IPS-15b (cell line): ENCODE measurements around the gene FAM193A.
"Not testable (repeated sequence)": the region's sequence is repeated elsewhere in the genome, so short reads cannot be mapped to it uniquely, and the experiment has no call there.

Experiments
- H3K27me3 ChIP-seq: one replicate; pipeline ENCODE4 v1.6.1; 2013; ENCODE audit warnings: low read length; ENCODE audit not compliant: control insufficient read depth, insufficient read depth
- H3K36me3 ChIP-seq: one replicate; pipeline ENCODE4 v1.6.1; 2013; ENCODE audit warnings: low read length; ENCODE audit not compliant: control insufficient read depth, insufficient read depth
- H3K4me1 ChIP-seq: one replicate; pipeline ENCODE4 v1.6.1; 2013; ENCODE audit warnings: mild to moderate bottlenecking, low read length; ENCODE audit not compliant: control insufficient read depth, insufficient read depth
- H3K4me3 ChIP-seq: one replicate; pipeline ENCODE4 v1.5.1; 2013; ENCODE audit warnings: low read depth, low read length
- H3K9ac ChIP-seq: one replicate; pipeline ENCODE4 v1.6.1; 2013; ENCODE audit warnings: low read depth, mild to moderate bottlenecking, low read length
- H3K9me3 ChIP-seq: one replicate; pipeline ENCODE4 v1.6.1; 2013; ENCODE audit warnings: mild to moderate bottlenecking, low read length; ENCODE audit not compliant: control insufficient read depth, insufficient read depth

Gene FAM193A

GRCh38 chr4:2600878-2601277, 64.4 kb downstream of the FAM193A start:
- Histone ChIP-seq H3K27me3 (no peaks in the 10 kb centered on the region), H3K9ac (no peak overlapping the region), H3K9me3 (no peaks in the 10 kb centered on the region), H3K36me3 (peaks cover 5% of the 10 kb centered on the region), H3K4me1 (peaks cover 19% of the 10 kb centered on the region), H3K4me3 (no peak overlapping the region)

- no peaks in the 10 kb centered on the region for H3K9me3 ChIP-seq
- no peak overlapping the region for H3K4me3 ChIP-seq
- H3K4me1 ChIP-seq, result no peaks in the 10 kb centered on the region
- no peak overlapping the region for H3K9ac ChIP-seq
- no peaks in the 10 kb centered on the region for H3K36me3 ChIP-seq
- no peaks in the 10 kb centered on the region for H3K27me3 ChIP-seq
Observed at GRCh38 chr4:2604614-2605013, 68.2 kb downstream of the FAM193A start.

- no peaks in the 10 kb centered on the region for H3K4me1 ChIP-seq
- no peaks in the 10 kb centered on the region for H3K36me3 ChIP-seq
- H3K9ac ChIP-seq, result no peak overlapping the region
- H3K4me3 ChIP-seq, result no peak overlapping the region
- H3K9me3 ChIP-seq, result no peaks in the 10 kb centered on the region
- H3K27me3 ChIP-seq, result no peaks in the 10 kb centered on the region
Observed at GRCh38 chr4:2606960-2607506, 70.6 kb downstream of the FAM193A start.

GRCh38 chr4:2607822-2608221, 71.4 kb downstream of the FAM193A start:
- Histone ChIP-seq H3K4me1 (no peaks in the 10 kb centered on the region), H3K9ac (no peak overlapping the region), H3K9me3 (no peaks in the 10 kb centered on the region), H3K27me3 (no peaks in the 10 kb centered on the region), H3K4me3 (no peak overlapping the region), H3K36me3 (no peaks in the 10 kb centered on the region)

- H3K36me3 ChIP-seq, result no peaks in the 10 kb centered on the region
- no peak overlapping the region for H3K4me3 ChIP-seq
- H3K9me3 ChIP-seq, result no peaks in the 10 kb centered on the region
- H3K27me3 ChIP-seq, result no peaks in the 10 kb centered on the region
- no peak overlapping the region for H3K9ac ChIP-seq
- H3K4me1 ChIP-seq, result no peaks in the 10 kb centered on the region
Observed at GRCh38 chr4:2608291-2608690, 71.8 kb downstream of the FAM193A start.

- H3K4me1 ChIP-seq, result peaks cover 4% of the 10 kb centered on the region
- no peaks in the 10 kb centered on the region for H3K36me3 ChIP-seq
- H3K4me3 ChIP-seq, result no peak overlapping the region
- H3K9ac ChIP-seq, result no peak overlapping the region
- no peaks in the 10 kb centered on the region for H3K27me3 ChIP-seq
- H3K9me3 ChIP-seq, result no peaks in the 10 kb centered on the region
Observed at GRCh38 chr4:2615821-2616220, 79.4 kb downstream of the FAM193A start.

- no peak overlapping the region for H3K9ac ChIP-seq
- no peaks in the 10 kb centered on the region for H3K9me3 ChIP-seq
Observed at GRCh38 chr4:2617955-2618354, 81.5 kb downstream of the FAM193A start.

GRCh38 chr4:2618729-2619128, 82.3 kb downstream of the FAM193A start:
- not testable (repeated sequence) for H3K27me3 ChIP-seq, H3K9ac ChIP-seq, H3K4me1 ChIP-seq, H3K9me3 ChIP-seq, H3K4me3 ChIP-seq, H3K36me3 ChIP-seq

More at GRCh38 chr4:2617955-2618354, 81.5 kb downstream of the FAM193A start:
- Histone ChIP-seq H3K36me3 (no peaks in the 10 kb centered on the region), H3K4me3 (no peak overlapping the region), H3K4me1 (peaks cover 4% of the 10 kb centered on the region), H3K27me3 (no peaks in the 10 kb centered on the region)

GRCh38 chr4:2619459-2619858, 83.0 kb downstream of the FAM193A start:
- Histone ChIP-seq H3K4me1 (peaks cover 4% of the 10 kb centered on the region), H3K36me3 (no peaks in the 10 kb centered on the region), H3K9me3 (no peaks in the 10 kb centered on the region), H3K9ac (no peak overlapping the region), H3K4me3 (no peak overlapping the region), H3K27me3 (no peaks in the 10 kb centered on the region)

- Histone ChIP-seq H3K4me1 (peaks cover 4% of the 10 kb centered on the region), H3K9me3 (no peaks in the 10 kb centered on the region), H3K4me3 (no peak overlapping the region), H3K27me3 (no peaks in the 10 kb centered on the region), H3K9ac (no peak overlapping the region), H3K36me3 (peaks cover 5% of the 10 kb centered on the region)
Observed at GRCh38 chr4:2621419-2621818, 85.0 kb downstream of the FAM193A start.

- peaks cover 4% of the 10 kb centered on the region for H3K4me1 ChIP-seq
- no peak overlapping the region for H3K9ac ChIP-seq
- no peak overlapping the region for H3K4me3 ChIP-seq
- H3K27me3 ChIP-seq, result no peaks in the 10 kb centered on the region
- peaks cover 10% of the 10 kb centered on the region for H3K36me3 ChIP-seq
- H3K9me3 ChIP-seq, result no peaks in the 10 kb centered on the region
Observed at GRCh38 chr4:2623442-2623841, 87.0 kb downstream of the FAM193A start.

GRCh38 chr4:2624782-2625530, 88.5 kb downstream of the FAM193A start:
- Histone ChIP-seq H3K4me3 (no peak overlapping the region), H3K4me1 (no peaks in the 10 kb centered on the region), H3K27me3 (no peaks in the 10 kb centered on the region), H3K9me3 (no peaks in the 10 kb centered on the region), H3K9ac (no peak overlapping the region), H3K36me3 (peaks cover 12% of the 10 kb centered on the region)
